ENCODE results near the gene ABCA3.

Gene ABCA3

GRCh38 chr16:2251296-2252111, 89.0 kb downstream of the ABCA3 start, which contains the start of gene ECI1:
TSS of gene ECI1 (minus strand) at chr16:2251587. CDS start at chr16:2251566, 21 bp downstream.
- peak within 1 kb of the TSS; percentile 61 to 78 for H3K4me3 ChIP-seq
- peaks cover 9 to 22% (median 17%) of the 10 kb centered on the region in 4 donors for H3K4me1 ChIP-seq
- peak; percentile 69 to 70 for TF ChIP-seq CTCF (IDR thresholded peaks at IDR 0.05)
- no peaks in the 10 kb centered on the region for H3K9me3 ChIP-seq
- intact Hi-C loops (cut with DNase I; ENCODE audit: low total_unique reads): no loop called here
- peaks cover 38 to 46% (median 44%) of the 10 kb centered on the region in 3 donors for H3K36me3 ChIP-seq
- no peaks in the 10 kb centered on the region for H3K27me3 ChIP-seq
- DNase-seq: peak; percentile 94 to 98
- peak within 1 kb of the TSS; percentile 84 to 90 for H3K27ac ChIP-seq

- intact Hi-C loops (cut with DNase I; ENCODE audit: low total_unique reads): no loop called here
- Histone ChIP-seq H3K27me3 (no peaks in the 10 kb centered on the region), H3K4me3 (peak overlapping the region; percentile 61 to 78), H3K27ac (peak overlapping the region; percentile 84 to 90), H3K9me3 (no peaks in the 10 kb centered on the region), H3K4me1 (peaks cover 9 to 22% (median 17%) of the 10 kb centered on the region in 4 donors), H3K36me3 (peaks cover 38 to 46% (median 44%) of the 10 kb centered on the region in 3 donors)
- DNase-seq: no peak
- TF ChIP-seq CTCF (IDR thresholded peaks at IDR 0.05): no peak
Measured at GRCh38 chr16:2250652-2251295, 89.8 kb downstream of the ABCA3 start.

- intact Hi-C loops (cut with DNase I; ENCODE audit: low total_unique reads): no loop called here
- no peak overlapping the region for H3K27ac ChIP-seq
- no peak overlapping the region for H3K4me3 ChIP-seq
- H3K9me3 ChIP-seq: no peaks in the 10 kb centered on the region
- no peak for TF ChIP-seq CTCF (IDR thresholded peaks at IDR 0.05)
- H3K27me3 ChIP-seq: no peaks in the 10 kb centered on the region
- H3K36me3 ChIP-seq: peaks cover 43 to 55% (median 49%) of the 10 kb centered on the region in 3 donors
- H3K4me1 ChIP-seq: peaks cover under 1 to 12% (median 9%) of the 10 kb centered on the region in 4 donors
- no peak for DNase-seq
Measured at GRCh38 chr16:2246301-2246885, 94.1 kb downstream of the ABCA3 start.

GRCh38 chr16:2244926-2245795, 95.4 kb downstream of the ABCA3 start:
- Histone ChIP-seq H3K27me3 (no peaks in the 10 kb centered on the region), H3K36me3 (peaks cover 43 to 67% (median 49%) of the 10 kb centered on the region in 3 donors), H3K4me3 (no peak overlapping the region), H3K4me1 (peaks cover 0 to 6% (median 2%) of the 10 kb centered on the region in 4 donors), H3K9me3 (no peaks in the 10 kb centered on the region), H3K27ac (no peak overlapping the region)
- DNase-seq: no peak
- no peak for TF ChIP-seq CTCF (IDR thresholded peaks at IDR 0.05)
- intact Hi-C loops (cut with DNase I; ENCODE audit: low total_unique reads): no loop called here

GRCh38 chr16:2244301-2244700, 96.2 kb downstream of the ABCA3 start:
- no peaks in the 10 kb centered on the region for H3K4me1 ChIP-seq
- TF ChIP-seq CTCF (IDR thresholded peaks at IDR 0.05): no peak
- no peaks in the 10 kb centered on the region for H3K27me3 ChIP-seq
- no peak overlapping the region for H3K27ac ChIP-seq
- peaks cover 43 to 76% (median 49%) of the 10 kb centered on the region in 3 donors for H3K36me3 ChIP-seq
- intact Hi-C loops (cut with DNase I; ENCODE audit: low total_unique reads): no loop called here
- H3K4me3 ChIP-seq: no peak overlapping the region
- DNase-seq: no peak
- no peaks in the 10 kb centered on the region for H3K9me3 ChIP-seq

Measured in tibial artery (tissue), 4 donors.